OCI-LY1 (cell line): ENCODE measurements around the gene CNTD1.
"Not testable (repeated sequence)": the region's sequence is repeated elsewhere in the genome, so short reads cannot be mapped to it uniquely, and the experiment has no call there.

Source experiments
- H2AFZ ChIP-seq: fragments of 200-600 bp; sonication (generic), shearing (Covaris generic); 2 replicates; pipeline ENCODE4 v1.6.0; 2014; ENCODE audit warnings: antibody characterized with exemption, mild to moderate bottlenecking, low read length
- H3F3A ChIP-seq: fragments of 200-600 bp; sonication (generic), shearing (Covaris generic); 2 replicates; pipeline ENCODE4 v1.6.0; 2014; ENCODE audit warnings: mild to moderate bottlenecking, antibody characterized with exemption, low read length, moderate library complexity; ENCODE audit not compliant: insufficient read depth
- H3K27ac ChIP-seq: fragments of 200-600 bp; sonication (generic); 2 replicates; pipeline ENCODE4 v1.5.1; 2014; ENCODE audit warnings: low read length, mixed run types, mild to moderate bottlenecking, low read depth; ENCODE audit not compliant: poor library complexity, severe bottlenecking
- H3K27me3 ChIP-seq: fragments of 200-600 bp; sonication (generic); 2 replicates; pipeline ENCODE4 v1.6.0; 2014; ENCODE audit warnings: antibody characterized with exemption, mild to moderate bottlenecking, low read length, moderate library complexity; ENCODE audit not compliant: insufficient read depth
- H3K36me3 ChIP-seq: fragments of 200-600 bp; sonication (generic); 2 replicates; pipeline ENCODE4 v1.6.1; 2014; ENCODE audit warnings: mild to moderate bottlenecking, antibody characterized with exemption, low read length, moderate library complexity, mixed read lengths; ENCODE audit not compliant: insufficient read depth
- H3K4me1 ChIP-seq: fragments of 200-600 bp; sonication (generic); 2 replicates; pipeline ENCODE4 v1.5.1; 2014; ENCODE audit warnings: mild to moderate bottlenecking, low read length, moderate library complexity; ENCODE audit not compliant: insufficient read depth, severe bottlenecking
- H3K4me2 ChIP-seq: fragments of 200-600 bp; sonication (generic), shearing (Covaris generic); 2 replicates; pipeline ENCODE4 v1.6.1; 2014; ENCODE audit warnings: low read length
- H3K4me3 ChIP-seq: fragments of 200-600 bp; sonication (generic); 2 replicates; pipeline ENCODE4 v1.5.1; 2014; ENCODE audit warnings: low read length, low read depth, mild to moderate bottlenecking, mixed read lengths; ENCODE audit not compliant: poor library complexity, severe bottlenecking
- H3K79me2 ChIP-seq: fragments of 200-600 bp; shearing (Covaris generic); 2 replicates; pipeline ENCODE4 v1.6.1; 2016; ENCODE audit warnings: mixed run types, low read length, mixed read lengths; ENCODE audit not compliant: insufficient read depth
- H3K9ac ChIP-seq: fragments of 200-600 bp; sonication (generic), shearing (Covaris generic); 2 replicates; pipeline ENCODE4 v1.6.1; 2014; ENCODE audit warnings: mild to moderate bottlenecking, low read length, mixed read lengths
- H3K9me2 ChIP-seq: fragments of 200-600 bp; sonication (generic), shearing (Covaris generic); 2 replicates; pipeline ENCODE4 v1.6.1; 2014; ENCODE audit warnings: low read depth, mild to moderate bottlenecking, low read length, mixed read lengths
- H3K9me3 ChIP-seq: fragments of 200-600 bp; shearing (Covaris generic); 2 replicates; pipeline ENCODE4 v1.6.1; 2014; ENCODE audit warnings: low read length, mixed read lengths
- H4K20me1 ChIP-seq: fragments of 200-600 bp; sonication (generic), shearing (Covaris generic); 2 replicates; pipeline ENCODE4 v1.6.0; 2016; ENCODE audit warnings: mild to moderate bottlenecking, low read length; ENCODE audit not compliant: insufficient read depth
- EZH2 ChIP-seq: fragments of 200-600 bp; sonication (generic), shearing (Covaris generic); IDR thresholded peaks from 2 replicates; pipeline ENCODE4 v1.8.0; 2017; ENCODE audit warnings: borderline replicate concordance, mixed run types, mild to moderate bottlenecking, antibody characterized with exemption, low read length, moderate library complexity, mixed read lengths
- TF ChIP-seq, protein P1 (sequence below): fragments of 200-600 bp; sonication (generic), shearing (Covaris generic); IDR thresholded peaks from 2 replicates; pipeline ENCODE4 v1.5.1; 2017; ENCODE audit warnings: mild to moderate bottlenecking, antibody characterized with exemption, low read length, moderate library complexity, mixed read lengths

Gene CNTD1

DNA sequence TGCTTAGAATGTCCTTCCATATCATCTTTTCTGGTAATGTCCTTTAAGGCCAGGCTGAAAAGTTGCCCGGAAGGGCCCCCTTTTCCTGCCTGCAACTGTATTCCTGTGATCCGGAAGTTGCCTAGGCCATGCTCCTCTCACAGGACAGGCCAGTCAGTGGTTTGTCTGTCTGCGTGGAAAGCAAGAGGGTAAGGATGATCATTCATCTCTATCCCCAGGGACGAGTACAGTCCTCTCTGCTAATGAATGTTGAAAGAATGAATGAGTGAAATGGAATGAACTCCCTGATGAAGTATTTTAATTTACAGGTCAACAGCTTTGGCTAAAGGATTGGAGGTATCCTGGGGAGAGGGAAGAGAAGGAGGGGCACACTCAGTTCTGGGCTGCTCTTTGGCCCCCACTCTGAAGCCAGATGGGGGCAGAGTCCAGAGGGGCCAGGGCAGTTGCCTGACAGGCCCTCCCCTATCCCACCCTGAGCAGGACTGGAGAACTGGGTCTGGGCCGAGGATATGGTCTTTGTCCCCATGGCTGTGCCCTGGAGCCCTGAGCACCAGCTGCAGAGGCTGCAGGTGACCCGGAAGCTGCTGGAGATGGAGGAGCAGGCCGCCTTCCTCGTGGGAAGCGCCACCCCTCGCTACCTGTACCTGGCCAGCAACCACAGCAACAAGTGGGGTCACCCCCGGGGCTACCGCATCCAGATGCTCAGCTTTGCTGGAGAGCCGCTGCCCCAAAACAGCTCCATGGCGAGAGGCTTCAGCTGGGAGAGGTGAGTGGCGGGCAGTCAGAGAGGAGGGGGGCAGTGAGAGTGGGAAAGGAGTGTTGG is 55.5 kb downstream of the CNTD1 start:
- no peaks in the 10 kb centered on the region for H3K79me2 ChIP-seq

DNA sequence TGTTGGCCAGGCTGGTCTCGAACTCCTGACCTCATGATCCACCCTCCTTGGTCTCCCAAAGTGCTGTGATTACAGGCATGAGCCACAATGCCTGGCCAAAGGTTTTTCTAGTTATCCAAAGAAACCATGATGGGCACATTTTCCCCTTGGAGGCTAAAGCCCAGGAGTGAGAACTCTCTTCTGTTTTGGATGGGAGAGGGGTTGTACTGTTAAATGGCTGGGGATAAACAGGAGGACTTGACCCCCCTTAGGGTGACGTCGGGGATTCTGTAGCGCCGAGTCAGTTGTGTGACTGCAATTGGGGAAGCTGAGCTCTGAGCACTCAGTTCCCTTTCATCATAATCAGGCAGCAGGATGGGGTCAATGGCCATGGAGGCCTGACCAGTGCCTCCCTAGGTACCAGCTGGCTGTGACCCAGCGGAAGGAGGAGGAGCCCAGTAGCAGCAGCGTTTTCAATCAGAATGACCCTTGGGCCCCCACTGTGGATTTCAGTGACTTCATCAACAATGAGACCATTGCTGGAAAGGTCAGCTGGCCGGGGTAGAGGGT is 56.5 kb downstream of the CNTD1 start:
- Histone ChIP-seq H3K4me2 (no peak overlapping the region), H3K27me3 (no peaks in the 10 kb centered on the region), H3K27ac (no peak overlapping the region), H3K9me2 (no peaks in the 10 kb centered on the region), H3K4me3 (no peak overlapping the region), H2AFZ (no peak overlapping the region), H4K20me1 (no peaks in the 10 kb centered on the region), H3F3A (no peaks in the 10 kb centered on the region), H3K4me1 (peaks cover 6% of the 10 kb centered on the region), H3K9me3 (no peaks in the 10 kb centered on the region), H3K79me2 (no peaks in the 10 kb centered on the region), H3K9ac (no peak overlapping the region), H3K36me3 (no peaks in the 10 kb centered on the region)
- no peak for TF ChIP-seq EZH2
- TF ChIP-seq, protein P1, sequence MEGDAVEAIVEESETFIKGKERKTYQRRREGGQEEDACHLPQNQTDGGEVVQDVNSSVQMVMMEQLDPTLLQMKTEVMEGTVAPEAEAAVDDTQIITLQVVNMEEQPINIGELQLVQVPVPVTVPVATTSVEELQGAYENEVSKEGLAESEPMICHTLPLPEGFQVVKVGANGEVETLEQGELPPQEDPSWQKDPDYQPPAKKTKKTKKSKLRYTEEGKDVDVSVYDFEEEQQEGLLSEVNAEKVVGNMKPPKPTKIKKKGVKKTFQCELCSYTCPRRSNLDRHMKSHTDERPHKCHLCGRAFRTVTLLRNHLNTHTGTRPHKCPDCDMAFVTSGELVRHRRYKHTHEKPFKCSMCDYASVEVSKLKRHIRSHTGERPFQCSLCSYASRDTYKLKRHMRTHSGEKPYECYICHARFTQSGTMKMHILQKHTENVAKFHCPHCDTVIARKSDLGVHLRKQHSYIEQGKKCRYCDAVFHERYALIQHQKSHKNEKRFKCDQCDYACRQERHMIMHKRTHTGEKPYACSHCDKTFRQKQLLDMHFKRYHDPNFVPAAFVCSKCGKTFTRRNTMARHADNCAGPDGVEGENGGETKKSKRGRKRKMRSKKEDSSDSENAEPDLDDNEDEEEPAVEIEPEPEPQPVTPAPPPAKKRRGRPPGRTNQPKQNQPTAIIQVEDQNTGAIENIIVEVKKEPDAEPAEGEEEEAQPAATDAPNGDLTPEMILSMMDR = no peak

More for the DNA sequence above, 55.5 kb downstream of the CNTD1 start:
- Histone ChIP-seq H3K9me2 (no peaks in the 10 kb centered on the region), H3K4me2 (no peak overlapping the region), H3F3A (no peaks in the 10 kb centered on the region), H2AFZ (no peak overlapping the region), H3K27ac (no peak overlapping the region), H3K27me3 (no peaks in the 10 kb centered on the region), H4K20me1 (no peaks in the 10 kb centered on the region), H3K4me1 (peaks cover 6% of the 10 kb centered on the region), H3K36me3 (no peaks in the 10 kb centered on the region), H3K9me3 (no peaks in the 10 kb centered on the region), H3K4me3 (no peak overlapping the region), H3K9ac (no peak overlapping the region)
- TF ChIP-seq, protein P1 = no peak
- TF ChIP-seq EZH2 = no peak

DNA sequence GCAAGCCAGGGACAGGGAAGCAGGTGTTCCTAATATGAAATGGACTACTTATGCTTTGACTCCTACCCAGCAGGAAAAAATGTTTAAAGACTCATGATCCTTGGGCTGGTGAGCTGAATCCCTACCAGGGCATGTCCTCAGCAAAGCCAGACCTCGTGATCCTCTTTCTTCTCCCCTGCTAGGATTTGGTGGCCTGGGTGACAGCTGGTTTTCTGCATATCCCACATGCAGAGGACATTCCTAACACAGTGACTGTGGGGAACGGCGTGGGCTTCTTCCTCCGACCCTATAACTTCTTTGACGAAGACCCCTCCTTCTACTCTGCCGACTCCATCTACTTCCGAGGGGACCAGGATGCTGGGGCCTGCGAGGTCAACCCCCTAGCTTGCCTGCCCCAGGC is 57.4 kb downstream of the CNTD1 start:
- not testable (repeated sequence) for H4K20me1 ChIP-seq, H3K9me3 ChIP-seq, H3K36me3 ChIP-seq, H3F3A ChIP-seq, H3K9me2 ChIP-seq, H3K79me2 ChIP-seq, H3K27ac ChIP-seq, H3K4me3 ChIP-seq, H3K4me1 ChIP-seq, H3K4me2 ChIP-seq, H3K9ac ChIP-seq, H2AFZ ChIP-seq, H3K27me3 ChIP-seq

DNA sequence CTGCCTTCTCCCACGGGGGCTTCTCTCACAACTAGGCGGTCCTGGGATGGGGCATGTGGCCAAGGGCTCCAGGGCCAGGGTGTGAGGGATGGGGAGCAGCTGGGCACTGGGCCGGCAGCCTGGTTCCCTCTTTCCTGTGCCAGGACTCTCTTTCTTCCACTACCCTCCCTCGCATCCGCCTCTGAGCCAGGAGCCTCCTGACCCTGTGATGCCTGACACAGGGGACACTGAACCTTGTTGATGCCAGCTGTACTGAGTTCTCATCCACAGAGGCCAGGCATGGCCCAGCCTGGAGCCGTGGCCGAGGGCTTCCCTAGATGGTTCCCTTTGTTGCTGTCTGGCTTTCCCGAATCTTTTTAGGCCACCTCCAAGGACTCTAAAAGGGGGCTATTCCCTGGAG is 57.9 kb downstream of the CNTD1 start:
- not testable (repeated sequence) for H3K9me3 ChIP-seq, H3K4me1 ChIP-seq, H3K9ac ChIP-seq, H3F3A ChIP-seq, H2AFZ ChIP-seq, H3K4me3 ChIP-seq, H3K27ac ChIP-seq, H3K4me2 ChIP-seq, H4K20me1 ChIP-seq, H3K79me2 ChIP-seq, H3K9me2 ChIP-seq, H3K36me3 ChIP-seq, H3K27me3 ChIP-seq
